Measurements from ENCODE around the gene C20orf96.
"Not testable (repeated sequence)": the region's sequence is repeated elsewhere in the genome, so short reads cannot be mapped to it uniquely, and the experiment has no call there.

C20orf96 gene, protein sequence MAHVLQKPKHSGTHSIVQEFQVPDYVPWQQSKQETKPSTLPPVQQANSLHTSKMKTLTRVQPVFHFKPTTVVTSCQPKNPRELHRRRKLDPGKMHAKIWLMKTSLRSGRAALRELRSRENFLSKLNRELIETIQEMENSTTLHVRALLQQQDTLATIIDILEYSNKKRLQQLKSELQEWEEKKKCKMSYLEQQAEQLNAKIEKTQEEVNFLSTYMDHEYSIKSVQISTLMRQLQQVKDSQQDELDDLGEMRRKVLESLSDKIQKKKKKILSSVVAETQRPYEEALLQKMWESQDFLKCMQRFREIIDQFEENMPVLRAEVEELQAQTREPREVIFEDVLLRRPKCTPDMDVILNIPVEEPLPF

DNA sequence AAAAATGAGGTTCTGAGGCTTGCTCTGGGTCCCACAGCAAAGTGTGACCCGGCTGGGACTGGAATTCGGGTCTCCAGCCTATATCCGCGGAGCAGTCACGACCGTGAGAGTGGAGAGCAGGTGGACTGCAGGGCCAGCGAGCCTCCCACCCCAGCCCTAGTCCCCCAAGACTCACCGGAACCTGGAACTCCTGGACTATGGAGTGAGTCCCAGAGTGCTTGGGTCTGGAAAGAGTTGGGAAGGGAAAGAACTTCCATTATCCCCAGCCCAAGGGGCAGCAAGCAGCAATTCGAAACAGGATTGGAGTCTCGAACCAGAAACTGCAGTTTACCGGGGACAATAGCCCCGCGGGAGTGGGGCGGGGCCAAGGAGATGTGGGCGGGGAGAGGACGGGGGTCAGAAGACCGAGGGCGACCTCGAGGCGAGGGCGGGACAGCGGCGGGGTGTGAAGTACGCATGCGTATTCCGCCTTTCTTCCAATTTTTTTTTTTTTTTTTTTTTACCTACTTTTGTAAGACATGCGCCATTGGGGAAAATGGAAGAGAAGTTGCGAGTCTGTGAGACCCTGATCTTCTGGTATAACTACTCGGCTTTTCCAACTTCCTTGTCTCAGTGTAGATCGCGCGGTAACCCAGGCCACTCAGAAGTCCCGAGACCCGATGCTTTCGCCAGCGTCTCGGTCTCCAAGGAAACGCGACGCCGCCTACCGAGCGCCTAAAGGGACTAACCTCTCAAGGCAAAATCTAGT lies at the start of gene C20orf96:
Gene C20orf96, minus strand, starts transcription at position 667 of the 748 bp plus-strand sequence. Its CDS starts 140 bp downstream, at position 527.
- DNase-seq (ENCODE audit: insufficient read length, low spot score), result peak; percentile 55
- FAIRE-seq, result no peak
- TF ChIP-seq, protein P1, sequence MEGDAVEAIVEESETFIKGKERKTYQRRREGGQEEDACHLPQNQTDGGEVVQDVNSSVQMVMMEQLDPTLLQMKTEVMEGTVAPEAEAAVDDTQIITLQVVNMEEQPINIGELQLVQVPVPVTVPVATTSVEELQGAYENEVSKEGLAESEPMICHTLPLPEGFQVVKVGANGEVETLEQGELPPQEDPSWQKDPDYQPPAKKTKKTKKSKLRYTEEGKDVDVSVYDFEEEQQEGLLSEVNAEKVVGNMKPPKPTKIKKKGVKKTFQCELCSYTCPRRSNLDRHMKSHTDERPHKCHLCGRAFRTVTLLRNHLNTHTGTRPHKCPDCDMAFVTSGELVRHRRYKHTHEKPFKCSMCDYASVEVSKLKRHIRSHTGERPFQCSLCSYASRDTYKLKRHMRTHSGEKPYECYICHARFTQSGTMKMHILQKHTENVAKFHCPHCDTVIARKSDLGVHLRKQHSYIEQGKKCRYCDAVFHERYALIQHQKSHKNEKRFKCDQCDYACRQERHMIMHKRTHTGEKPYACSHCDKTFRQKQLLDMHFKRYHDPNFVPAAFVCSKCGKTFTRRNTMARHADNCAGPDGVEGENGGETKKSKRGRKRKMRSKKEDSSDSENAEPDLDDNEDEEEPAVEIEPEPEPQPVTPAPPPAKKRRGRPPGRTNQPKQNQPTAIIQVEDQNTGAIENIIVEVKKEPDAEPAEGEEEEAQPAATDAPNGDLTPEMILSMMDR (IDR thresholded peaks at IDR 0.05; ENCODE audit: insufficient read depth, missing control alignments), result peak; percentile 20

DNA sequence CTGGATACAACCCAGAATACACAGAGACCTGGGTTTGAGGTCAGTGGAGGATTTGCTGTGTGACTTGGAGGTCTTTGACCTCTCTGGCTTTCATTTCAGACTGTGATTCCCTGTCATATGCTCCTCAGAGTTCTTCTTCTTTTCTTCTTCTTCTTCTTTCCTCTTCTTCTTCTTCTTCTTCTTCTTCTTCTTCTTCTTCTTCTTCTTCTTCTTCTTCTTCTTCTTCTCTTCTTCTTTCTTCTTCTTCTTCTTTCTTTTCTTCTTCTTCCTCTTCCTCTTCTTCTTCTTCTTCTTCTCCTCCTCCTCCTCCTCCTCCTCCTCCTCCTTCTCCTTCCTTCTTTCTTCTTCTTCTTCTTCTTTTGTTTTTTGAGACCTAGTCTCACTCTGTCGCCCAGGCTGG lies 45.5 kb upstream of the C20orf96 start:
- not testable (repeated sequence) for FAIRE-seq; DNase-seq (ENCODE audit: insufficient read length, low spot score)

DNA sequence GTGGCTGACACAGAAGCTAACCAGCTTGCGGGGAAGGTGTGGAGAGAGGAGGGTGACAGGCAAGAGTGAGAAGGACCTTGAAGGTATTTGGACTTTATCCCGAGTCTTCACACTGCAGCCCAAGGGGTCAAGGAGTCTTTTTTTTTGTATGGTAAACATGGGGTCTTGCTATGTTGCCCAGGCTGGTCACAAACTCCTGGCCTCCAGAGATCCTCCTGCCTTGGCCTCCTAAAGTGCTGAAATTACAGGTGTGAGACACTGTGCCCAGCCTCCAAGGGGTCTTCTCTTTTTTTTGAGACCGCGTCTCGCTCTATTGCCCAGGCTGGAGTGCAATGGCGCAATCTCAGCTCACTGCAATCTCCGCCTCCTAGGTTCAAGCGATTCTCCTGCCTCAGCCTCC lies 44.0 kb upstream of the C20orf96 start:
- no peak for FAIRE-seq
- DNase-seq (ENCODE audit: insufficient read length, low spot score), result no peak
- TF ChIP-seq, protein P1 (IDR thresholded peaks at IDR 0.05; ENCODE audit: insufficient read depth, missing control alignments), result no peak

DNA sequence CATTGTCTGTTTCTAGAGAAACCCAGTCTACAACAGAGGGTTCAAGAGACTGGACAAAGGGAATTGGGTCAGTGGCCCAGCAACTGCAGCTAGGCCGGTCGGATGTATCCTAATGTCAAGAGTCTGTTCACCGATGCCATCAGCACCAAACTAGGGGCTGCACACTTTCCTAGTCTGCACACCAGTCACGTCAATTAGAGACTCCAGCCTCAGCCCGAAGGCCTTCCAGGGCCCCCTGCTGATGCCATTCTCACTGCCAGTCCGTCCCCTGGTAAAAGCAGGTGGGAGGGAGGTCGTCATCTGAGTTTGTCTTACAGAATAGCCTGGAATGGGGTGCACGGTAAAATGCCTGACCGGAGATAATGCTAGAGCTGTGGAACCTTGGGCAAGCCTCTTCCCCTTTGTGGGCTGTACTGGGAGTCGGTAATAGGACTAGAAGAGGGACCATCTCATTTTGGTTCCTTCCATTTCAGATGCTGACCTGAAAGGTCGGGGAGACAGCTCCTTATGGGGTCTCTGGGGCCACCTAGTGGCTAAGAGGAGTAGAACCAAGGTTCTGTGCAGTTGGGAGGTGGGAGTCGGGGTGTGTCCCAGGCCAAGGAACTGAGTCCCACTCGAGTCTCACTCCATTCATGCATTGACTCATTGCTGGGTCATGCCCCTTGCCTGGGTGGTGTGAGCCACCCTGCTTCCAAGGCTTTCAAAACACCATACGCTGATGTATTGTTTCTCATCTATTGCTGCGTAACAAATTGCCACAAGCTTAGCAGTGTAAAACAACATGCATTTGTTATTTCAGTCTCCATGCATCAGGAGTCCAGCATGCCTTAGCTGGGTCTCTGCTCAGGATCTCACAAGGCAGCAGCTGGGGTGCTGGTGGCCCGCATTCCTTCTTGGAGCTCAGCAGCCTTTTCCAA lies 39.9 kb upstream of the C20orf96 start:
- TF ChIP-seq, protein P1 (IDR thresholded peaks at IDR 0.05; ENCODE audit: insufficient read depth, missing control alignments), result peak; percentile 71
- no peak for FAIRE-seq
- DNase-seq (ENCODE audit: insufficient read length, low spot score), result no peak

DNA sequence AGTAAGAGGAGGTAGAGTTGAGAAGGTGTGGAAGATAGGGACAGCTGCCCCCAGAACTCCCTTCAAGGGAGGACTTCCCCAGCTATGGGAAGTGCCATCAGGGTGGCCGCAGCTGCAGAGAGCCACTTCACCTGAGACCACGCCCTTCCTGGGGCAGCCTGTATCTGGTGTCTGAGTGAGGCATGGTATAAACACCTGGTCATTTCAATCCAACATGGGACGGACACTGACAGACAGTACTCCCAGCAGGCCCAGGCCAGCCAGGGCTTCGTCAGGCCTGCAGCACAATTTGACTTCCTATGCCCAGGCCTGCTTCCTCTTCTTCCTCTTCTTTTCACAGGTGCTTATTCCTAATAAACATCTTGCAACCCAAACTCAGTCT lies 39.3 kb upstream of the C20orf96 start:
- TF ChIP-seq, protein P1 (IDR thresholded peaks at IDR 0.05; ENCODE audit: insufficient read depth, missing control alignments), result no peak
- FAIRE-seq (no peak), DNase-seq (ENCODE audit: insufficient read length, low spot score) (no peak)

DNA sequence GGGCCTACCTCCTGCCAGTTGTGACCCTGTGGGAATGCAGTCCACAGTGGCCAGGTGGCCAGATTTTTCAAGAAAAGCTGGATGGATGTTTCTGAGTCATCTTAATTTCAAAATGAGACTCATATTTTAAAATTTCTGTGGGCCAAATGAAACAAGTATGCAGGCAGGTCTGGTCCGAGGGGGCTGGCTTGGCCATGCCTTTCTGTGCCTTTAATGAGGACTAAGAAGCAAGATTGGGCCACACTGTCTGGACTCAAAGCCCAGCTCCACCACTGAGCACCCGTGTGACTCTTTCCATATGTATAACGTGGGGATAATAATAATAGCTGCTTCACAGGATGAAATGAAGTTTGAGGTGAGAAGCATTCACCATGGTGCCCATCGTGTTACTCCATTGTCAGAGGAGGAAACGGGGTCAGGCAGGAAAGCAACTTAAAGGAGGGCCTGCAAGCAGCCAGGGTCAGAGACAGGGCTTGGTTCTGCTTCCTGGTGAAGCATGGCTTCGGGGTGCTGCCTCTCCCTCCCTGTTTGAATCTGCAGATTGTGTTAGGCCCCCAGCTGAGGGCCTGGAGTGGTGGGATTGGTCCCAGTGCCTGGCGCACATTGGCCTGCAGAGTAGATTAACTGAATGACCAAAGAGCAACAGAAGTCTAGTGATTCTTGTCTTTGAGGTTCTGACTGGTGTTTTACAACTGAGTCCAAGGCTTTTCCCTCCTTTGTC lies 38.6 kb upstream of the C20orf96 start:
- no peak for DNase-seq (ENCODE audit: insufficient read length, low spot score)
- TF ChIP-seq, protein P1 (IDR thresholded peaks at IDR 0.05; ENCODE audit: insufficient read depth, missing control alignments), result no peak
- no peak for FAIRE-seq
